Mesenchymal stem cell (in vitro differentiated cells and primary cell): ENCODE results near the gene MEIG1.

Source experiments
- DNase-seq: peaks from one replicate; pipeline ENCODE4 v3.0.0-alpha.2; 2013
- H2AFZ ChIP-seq: one replicate; pipeline ENCODE4 v1.6.1; 2013; ENCODE audit warnings: low read depth, mild to moderate bottlenecking, control low read depth, inconsistent platforms, low read length, moderate library complexity
- H2AK5ac ChIP-seq: 2 replicates; pipeline ENCODE4 v1.6.1; 2013; ENCODE audit warnings: low read length, moderate library complexity, mild to moderate bottlenecking, inconsistent platforms; ENCODE audit not compliant: severe bottlenecking
- H2BK120ac ChIP-seq: one replicate; pipeline ENCODE4 v1.6.1; 2013; ENCODE audit warnings: low read depth, mild to moderate bottlenecking, inconsistent platforms, low read length, moderate library complexity
- H2BK12ac ChIP-seq, 2 experiments: one replicate each; pipeline ENCODE4 v1.6.1; 2013; ENCODE audit warnings: inconsistent platforms in 2 of 2, low read length in 2 of 2, mild to moderate bottlenecking in 2 of 2, moderate library complexity in 2 of 2, control low read depth in 1 of 2
- H2BK15ac ChIP-seq: one replicate; pipeline ENCODE4 v1.6.1; 2013; ENCODE audit warnings: mild to moderate bottlenecking, low read depth, inconsistent platforms; ENCODE audit not compliant: poor library complexity, severe bottlenecking
- H2BK5ac ChIP-seq: 2 replicates; pipeline ENCODE4 v1.6.1; 2013; ENCODE audit warnings: low read depth, mild to moderate bottlenecking, low read length, control low read depth, inconsistent platforms; ENCODE audit not compliant: poor library complexity, severe bottlenecking
- H3K14ac ChIP-seq, 2 experiments: one replicate each; pipeline ENCODE4 v1.6.1; 2013; ENCODE audit warnings: inconsistent platforms in 2 of 2, low read length in 2 of 2, control low read depth in 1 of 2, mild to moderate bottlenecking in 1 of 2, moderate library complexity in 1 of 2
- H3K18ac ChIP-seq, 2 experiments: one replicate each; pipeline ENCODE4 v1.6.1; 2013; ENCODE audit warnings: inconsistent platforms in 2 of 2, low read length in 2 of 2, control low read depth in 1 of 2, low read depth in 1 of 2, mild to moderate bottlenecking in 1 of 2
- H3K23ac ChIP-seq, 2 experiments: one replicate each; pipeline ENCODE4 v1.6.1; 2013; ENCODE audit warnings: inconsistent platforms in 2 of 2, low read length in 2 of 2, mild to moderate bottlenecking in 2 of 2, moderate library complexity in 2 of 2, control low read depth in 1 of 2
- H3K27ac ChIP-seq: 2 replicates; pipeline ENCODE4 v1.5.1; 2013; ENCODE audit warnings: mild to moderate bottlenecking, moderate library complexity, low read length, control low read depth, inconsistent platforms; ENCODE audit not compliant: poor library complexity, severe bottlenecking
- H3K27me3 ChIP-seq, 2 experiments: 2 replicates each; pipeline versions ENCODE4 v1.6.1 to v1.7.0; 2013; ENCODE audit warnings: low read length in 2 of 2, mild to moderate bottlenecking in 2 of 2, moderate library complexity in 2 of 2, control low read depth in 1 of 2, inconsistent platforms in 1 of 2; ENCODE audit not compliant: control insufficient read depth in 1 of 2, insufficient read depth in 1 of 2
- H3K36me3 ChIP-seq, 2 experiments: 2 replicates each; pipeline versions ENCODE4 v1.6.1 to v1.7.0; 2013; ENCODE audit warnings: low read length in 2 of 2, control low read depth in 1 of 2, inconsistent platforms in 1 of 2, low read depth in 1 of 2, mild to moderate bottlenecking in 1 of 2; ENCODE audit not compliant: insufficient read depth in 2 of 2, control insufficient read depth in 1 of 2
- H3K4ac ChIP-seq, 2 experiments: one replicate each; pipeline ENCODE4 v1.6.1; 2013; ENCODE audit warnings: inconsistent platforms in 2 of 2, low read length in 2 of 2, mild to moderate bottlenecking in 2 of 2, moderate library complexity in 2 of 2, control low read depth in 1 of 2, low read depth in 1 of 2
- H3K4me1 ChIP-seq: 2 replicates; pipeline ENCODE4 v1.6.1; 2013; ENCODE audit warnings: low read depth, low read length, control low read depth; ENCODE audit not compliant: control insufficient read depth, insufficient read depth
- H3K4me2 ChIP-seq: 2 replicates; pipeline ENCODE4 v1.6.1; 2013; ENCODE audit warnings: low read length, mild to moderate bottlenecking, inconsistent platforms; ENCODE audit not compliant: poor library complexity, severe bottlenecking
- H3K4me3 ChIP-seq, 2 experiments: 2 replicates each; pipeline versions ENCODE4 v1.5.1 to v1.7.0; 2013; ENCODE audit warnings: low read length in 2 of 2, mild to moderate bottlenecking in 2 of 2, control low read depth in 1 of 2, low read depth in 1 of 2; ENCODE audit not compliant: insufficient read depth in 1 of 2
- H3K79me1 ChIP-seq: replicated peaks from 2 replicates; pipeline ENCODE4 v1.6.1; 2013; ENCODE audit warnings: mild to moderate bottlenecking, control low read depth, low read length, inconsistent platforms; ENCODE audit not compliant: poor library complexity, severe bottlenecking
- H3K9ac ChIP-seq: 2 replicates; pipeline ENCODE4 v1.7.0; 2013; ENCODE audit warnings: mild to moderate bottlenecking, low read length, moderate library complexity
- H3K9me3 ChIP-seq: 2 replicates; pipeline ENCODE4 v1.7.0; 2013; ENCODE audit warnings: mild to moderate bottlenecking, low read length; ENCODE audit not compliant: control insufficient read depth
- H4K8ac ChIP-seq: one replicate; pipeline ENCODE4 v1.6.1; 2013; ENCODE audit warnings: inconsistent platforms, mild to moderate bottlenecking, low read length, moderate library complexity
- H4K91ac ChIP-seq: one replicate; pipeline ENCODE4 v1.6.1; 2013; ENCODE audit warnings: mild to moderate bottlenecking, low read length, inconsistent platforms
- WGBS: methylation state at CpG from one replicate; pipeline ENCODE4 v1.1.7; 2013; ENCODE audit warnings: mixed read lengths; 5-methylcytosine and 5-hydroxymethylcytosine counted together

The MEIG1 gene

GRCh38 chr10:14926061-14926470 lies 33.1 kb upstream of the MEIG1 start:
- H2BK15ac ChIP-seq, result no peak overlapping the region
- H2BK12ac ChIP-seq, result no peak overlapping the region
- no peak overlapping the region for H3K4me3 ChIP-seq
- H4K8ac ChIP-seq, result no peak overlapping the region
- no peak overlapping the region for H4K91ac ChIP-seq
- no peak overlapping the region for H3K9ac ChIP-seq
- no peak overlapping the region for H3K23ac ChIP-seq
- DNase-seq, result no peak
- H3K27me3 ChIP-seq, result no peaks in the 10 kb centered on the region
- peaks cover 48 to 84% of the 10 kb centered on the region in 2 experiments for H3K36me3 ChIP-seq
- no peak overlapping the region for H3K4me2 ChIP-seq
- no peak overlapping the region for H3K18ac ChIP-seq
- no peak overlapping the region for H2AFZ ChIP-seq
- no peak overlapping the region for H2BK120ac ChIP-seq
- H2AK5ac ChIP-seq, result no peak overlapping the region
- no peak overlapping the region for H3K4ac ChIP-seq
- no peaks in the 10 kb centered on the region for H3K4me1 ChIP-seq
- H2BK5ac ChIP-seq, result no peak overlapping the region
- H3K9me3 ChIP-seq, result no peaks in the 10 kb centered on the region
- H3K79me1 ChIP-seq, result peaks cover 24% of the 10 kb centered on the region
- H3K14ac ChIP-seq, result no peak overlapping the region
- no peak overlapping the region for H3K27ac ChIP-seq
- 89% methylated on average over 4 of the region's 8 CpGs for WGBS

GRCh38 chr10:14926722-14927416 lies 32.3 kb upstream of the MEIG1 start:
- H4K8ac ChIP-seq, result no peak overlapping the region
- no peak overlapping the region for H2BK15ac ChIP-seq
- peaks cover 20% of the 10 kb centered on the region for H3K79me1 ChIP-seq
- no peak overlapping the region for H2BK5ac ChIP-seq
- no peaks in the 10 kb centered on the region for H3K9me3 ChIP-seq
- peaks cover 51 to 84% of the 10 kb centered on the region in 2 experiments for H3K36me3 ChIP-seq
- no peak overlapping the region for H3K18ac ChIP-seq
- H3K23ac ChIP-seq, result no peak overlapping the region
- no peak overlapping the region for H3K4me2 ChIP-seq
- H3K27me3 ChIP-seq, result no peaks in the 10 kb centered on the region
- no peak overlapping the region for H2BK12ac ChIP-seq
- over 99% methylated on average over 11 of the region's 13 CpGs for WGBS
- DNase-seq, result no peak
- H2BK120ac ChIP-seq, result no peak overlapping the region
- H2AFZ ChIP-seq, result no peak overlapping the region
- H3K27ac ChIP-seq, result no peak overlapping the region
- no peak overlapping the region for H2AK5ac ChIP-seq
- H3K9ac ChIP-seq, result no peak overlapping the region
- H3K14ac ChIP-seq, result no peak overlapping the region
- no peak overlapping the region for H3K4me3 ChIP-seq
- no peak overlapping the region for H4K91ac ChIP-seq
- H3K4ac ChIP-seq, result no peak overlapping the region
- H3K4me1 ChIP-seq, result no peaks in the 10 kb centered on the region

GRCh38 chr10:14930610-14931009 lies 28.6 kb upstream of the MEIG1 start:
- Histone ChIP-seq H2BK15ac (no peak overlapping the region), H3K4me1 (no peaks in the 10 kb centered on the region), H3K36me3 (peaks cover 62 to 85% of the 10 kb centered on the region in 2 experiments), H2AFZ (no peak overlapping the region), H2BK120ac (no peak overlapping the region), H4K8ac (no peak overlapping the region), H2BK12ac (no peak overlapping the region), H3K4me2 (no peak overlapping the region), H2AK5ac (no peak overlapping the region), H2BK5ac (no peak overlapping the region), H4K91ac (no peak overlapping the region), H3K23ac (no peak overlapping the region), H3K27ac (no peak overlapping the region), H3K79me1 (peaks cover 7% of the 10 kb centered on the region), H3K4ac (no peak overlapping the region), H3K9me3 (no peaks in the 10 kb centered on the region), H3K27me3 (no peaks in the 10 kb centered on the region), H3K14ac (no peak overlapping the region), H3K4me3 (no peak overlapping the region), H3K18ac (no peak overlapping the region), H3K9ac (no peak overlapping the region)
- WGBS, result 98% methylated on average over 8 of the region's 10 CpGs
- no peak for DNase-seq

- no peak overlapping the region for H3K9ac ChIP-seq
- H3K27me3 ChIP-seq, result no peaks in the 10 kb centered on the region
- H3K4me2 ChIP-seq, result no peak overlapping the region
- H2BK120ac ChIP-seq, result no peak overlapping the region
- H3K4ac ChIP-seq, result no peak overlapping the region
- H2AK5ac ChIP-seq, result no peak overlapping the region
- no peak overlapping the region for H2BK5ac ChIP-seq
- no peak overlapping the region for H2AFZ ChIP-seq
- H3K14ac ChIP-seq, result no peak overlapping the region
- H2BK12ac ChIP-seq, result no peak overlapping the region
- H3K23ac ChIP-seq, result no peak overlapping the region
- peaks cover 38 to 68% of the 10 kb centered on the region in 2 experiments for H3K36me3 ChIP-seq
- H2BK15ac ChIP-seq, result no peak overlapping the region
- H3K4me1 ChIP-seq, result no peaks in the 10 kb centered on the region
- H3K18ac ChIP-seq, result no peak overlapping the region
- no peak overlapping the region for H4K8ac ChIP-seq
- H3K4me3 ChIP-seq, result no peak overlapping the region
- peaks cover 11% of the 10 kb centered on the region for H3K79me1 ChIP-seq
- DNase-seq, result no peak
- H3K9me3 ChIP-seq, result no peaks in the 10 kb centered on the region
- H3K27ac ChIP-seq, result no peak overlapping the region
- 100% methylated on average over 2 of the region's 2 CpGs for WGBS
- no peak overlapping the region for H4K91ac ChIP-seq
Observed at GRCh38 chr10:14936584-14936983, 22.6 kb upstream of the MEIG1 start.
